Activated T-cell treated with anti-CD3 and anti-CD28 coated beads, Interleukin-2, amount 50 U/mL, for 4 hours (primary cell): ENCODE measurements around the gene RPS6KA1. TPM values are rescaled to one million over a fixed set of nuclear protein-coding genes. Genes with fewer than 3 reads are reported as not detected.
"Not testable (repeated sequence)": the region's sequence is repeated elsewhere in the genome, so short reads cannot be mapped to it uniquely, and the experiment has no call there.

Experiments used
- ATAC-seq, 2 donors: fragments of 200-7000 bp; cut with Tn5 transposase; one replicate each; pipeline ENCODE4 v1.10.0; 2021
- DNase-seq: peaks from one replicate; pipeline ENCODE4 v3.0.0-alpha.2; 2020
- H3K27me3 Mint-ChIP-seq: one replicate; pipeline ENCODE4 v1.8.0; 2021; ENCODE audit warnings: low read depth, mixed read lengths
- H3K36me3 Mint-ChIP-seq: one replicate; pipeline ENCODE4 v1.8.0; 2022; ENCODE audit warnings: mixed read lengths; ENCODE audit not compliant: insufficient read depth
- H3K4me1 Mint-ChIP-seq: one replicate; pipeline ENCODE4 v1.8.0; 2021; ENCODE audit warnings: low read depth, mixed read lengths
- H3K4me3 Mint-ChIP-seq: one replicate; pipeline ENCODE4 v1.8.0; 2021; ENCODE audit warnings: mild to moderate bottlenecking, moderate library complexity, mixed read lengths
- H3K9me3 Mint-ChIP-seq: one replicate; pipeline ENCODE4 v1.8.0; 2021; ENCODE audit warnings: mixed read lengths
- total RNA-seq, 3 donors: library from RNA; stranded (reverse); gene quantifications; one replicate each; pipeline ENCODE4 v1.2.1, GENCODE V29; 2021

The RPS6KA1 gene
- total RNA-seq, 3 donors from 2014 or later = 131 to 157 (median 134) TPM

GRCh38 chr1:26581287-26581651 is 51.7 kb downstream of the RPS6KA1 start:
- H3K9me3 Mint-ChIP-seq = no peaks in the 10 kb centered on the region
- H3K36me3 Mint-ChIP-seq = no peaks in the 10 kb centered on the region
- H3K4me3 Mint-ChIP-seq = peak overlapping the region; percentile 55
- H3K27me3 Mint-ChIP-seq = no peaks in the 10 kb centered on the region
- H3K4me1 Mint-ChIP-seq = peaks cover 50% of the 10 kb centered on the region
- ATAC-seq (no peak), DNase-seq (no peak)

GRCh38 chr1:26582053-26582835 is 52.7 kb downstream of the RPS6KA1 start:
- no peak for DNase-seq

GRCh38 chr1:26582836-26583460 is 53.4 kb downstream of the RPS6KA1 start:
- peak; percentile 55 to 56 for ATAC-seq
- no peaks in the 10 kb centered on the region for H3K27me3 Mint-ChIP-seq
- peak overlapping the region; percentile 22 for H3K4me3 Mint-ChIP-seq
- peaks cover 46% of the 10 kb centered on the region for H3K4me1 Mint-ChIP-seq
- H3K9me3 Mint-ChIP-seq = no peaks in the 10 kb centered on the region
- H3K36me3 Mint-ChIP-seq = no peaks in the 10 kb centered on the region
- DNase-seq = peak; percentile 29

More at GRCh38 chr1:26582053-26582835, 52.7 kb downstream of the RPS6KA1 start:
- H3K36me3 Mint-ChIP-seq = no peaks in the 10 kb centered on the region
- H3K4me1 Mint-ChIP-seq = peaks cover 50% of the 10 kb centered on the region
- no peaks in the 10 kb centered on the region for H3K9me3 Mint-ChIP-seq
- H3K4me3 Mint-ChIP-seq = peak overlapping the region; percentile 22
- no peak for ATAC-seq
- no peaks in the 10 kb centered on the region for H3K27me3 Mint-ChIP-seq

- DNase-seq (no peak), ATAC-seq (no peak)
- peaks cover 38% of the 10 kb centered on the region for H3K4me1 Mint-ChIP-seq
- no peaks in the 10 kb centered on the region for H3K27me3 Mint-ChIP-seq
- no peaks in the 10 kb centered on the region for H3K36me3 Mint-ChIP-seq
- no peak overlapping the region for H3K4me3 Mint-ChIP-seq
- peaks cover under 1% of the 10 kb centered on the region for H3K9me3 Mint-ChIP-seq
These were observed 54.3 kb downstream of the RPS6KA1 start for GRCh38 chr1:26583646-26584485.

- not testable (repeated sequence) for H3K36me3 Mint-ChIP-seq, ATAC-seq, H3K9me3 Mint-ChIP-seq, H3K4me3 Mint-ChIP-seq, H3K27me3 Mint-ChIP-seq, DNase-seq
- peaks cover 32% of the 10 kb centered on the region for H3K4me1 Mint-ChIP-seq
These were observed 55.0 kb downstream of the RPS6KA1 start for GRCh38 chr1:26584588-26584987.

GRCh38 chr1:26585471-26585870 is 55.9 kb downstream of the RPS6KA1 start:
- H3K4me1 Mint-ChIP-seq = peaks cover 25% of the 10 kb centered on the region
- no peaks in the 10 kb centered on the region for H3K27me3 Mint-ChIP-seq
- H3K36me3 Mint-ChIP-seq = no peaks in the 10 kb centered on the region
- H3K9me3 Mint-ChIP-seq = peaks cover 5% of the 10 kb centered on the region
- no peak overlapping the region for H3K4me3 Mint-ChIP-seq
- ATAC-seq (no peak), DNase-seq (no peak)

GRCh38 chr1:26593385-26593784 is 63.8 kb downstream of the RPS6KA1 start:
- H3K27me3 Mint-ChIP-seq = no peaks in the 10 kb centered on the region
- ATAC-seq = no peak
- no peak overlapping the region for H3K4me3 Mint-ChIP-seq
- H3K9me3 Mint-ChIP-seq = peaks cover 5% of the 10 kb centered on the region
- no peaks in the 10 kb centered on the region for H3K36me3 Mint-ChIP-seq
- H3K4me1 Mint-ChIP-seq = peaks cover 5% of the 10 kb centered on the region
- no peak for DNase-seq

- H3K4me3 Mint-ChIP-seq, ATAC-seq, H3K27me3 Mint-ChIP-seq, H3K4me1 Mint-ChIP-seq, H3K9me3 Mint-ChIP-seq, DNase-seq, H3K36me3 Mint-ChIP-seq: not testable (repeated sequence)
These were observed 65.0 kb downstream of the RPS6KA1 start for GRCh38 chr1:26594593-26594992.

- Mint-ChIP-seq H3K27me3 (no peaks in the 10 kb centered on the region), H3K36me3 (no peaks in the 10 kb centered on the region), H3K9me3 (no peaks in the 10 kb centered on the region), H3K4me3 (no peak overlapping the region), H3K4me1 (peaks cover 10% of the 10 kb centered on the region)
- ATAC-seq (peak; percentile 62 to 69), DNase-seq (no peak)
These were observed 68.1 kb downstream of the RPS6KA1 start for GRCh38 chr1:26597629-26598039.

GRCh38 chr1:26598890-26599289 is 69.3 kb downstream of the RPS6KA1 start:
- Mint-ChIP-seq H3K9me3 (no peaks in the 10 kb centered on the region), H3K27me3 (no peaks in the 10 kb centered on the region), H3K4me1 (peaks cover 10% of the 10 kb centered on the region), H3K36me3 (no peaks in the 10 kb centered on the region), H3K4me3 (no peak overlapping the region)
- DNase-seq (no peak), ATAC-seq (no peak)

- no peak overlapping the region for H3K4me3 Mint-ChIP-seq
- ATAC-seq (no peak), DNase-seq (peak; percentile 21)
- H3K36me3 Mint-ChIP-seq = no peaks in the 10 kb centered on the region
- peaks cover 10% of the 10 kb centered on the region for H3K4me1 Mint-ChIP-seq
- no peaks in the 10 kb centered on the region for H3K9me3 Mint-ChIP-seq
- H3K27me3 Mint-ChIP-seq = no peaks in the 10 kb centered on the region
These were observed 72.9 kb downstream of the RPS6KA1 start for GRCh38 chr1:26602378-26602959.

GRCh38 chr1:26603856-26604255 is 74.3 kb downstream of the RPS6KA1 start:
- ATAC-seq = no peak

GRCh38 chr1:26607186-26607585 is 77.6 kb downstream of the RPS6KA1 start:
- H3K36me3 Mint-ChIP-seq = no peaks in the 10 kb centered on the region
- H3K4me3 Mint-ChIP-seq = no peak overlapping the region
- DNase-seq = no peak
- peaks cover 3% of the 10 kb centered on the region for H3K27me3 Mint-ChIP-seq
- H3K4me1 Mint-ChIP-seq = peaks cover 5% of the 10 kb centered on the region
- H3K9me3 Mint-ChIP-seq = no peaks in the 10 kb centered on the region
- ATAC-seq = no peak

More at GRCh38 chr1:26603856-26604255, 74.3 kb downstream of the RPS6KA1 start:
- H3K4me1 Mint-ChIP-seq = peaks cover 5% of the 10 kb centered on the region
- DNase-seq = no peak
- H3K36me3 Mint-ChIP-seq = no peaks in the 10 kb centered on the region
- H3K27me3 Mint-ChIP-seq = no peaks in the 10 kb centered on the region
- no peaks in the 10 kb centered on the region for H3K9me3 Mint-ChIP-seq
- H3K4me3 Mint-ChIP-seq = no peak overlapping the region

- no peak for DNase-seq
- H3K27me3 Mint-ChIP-seq = peaks cover 3% of the 10 kb centered on the region
- no peaks in the 10 kb centered on the region for H3K36me3 Mint-ChIP-seq
- H3K4me1 Mint-ChIP-seq = no peaks in the 10 kb centered on the region
- ATAC-seq = no peak
- H3K4me3 Mint-ChIP-seq = no peak overlapping the region
- H3K9me3 Mint-ChIP-seq = no peaks in the 10 kb centered on the region
These were observed 79.3 kb downstream of the RPS6KA1 start for GRCh38 chr1:26608895-26609294.
